Cardiac septum (tissue), 1 donor: Measurements from ENCODE around the gene DUSP22. TPM values are rescaled to one million over a fixed set of nuclear protein-coding genes. Genes with fewer than 3 reads are reported as not detected.

ENCODE experiments used
- DNase-seq: peaks from one replicate; pipeline ENCODE4 v3.0.0-alpha.2; 2020; ENCODE audit warnings: low spot score
- intact Hi-C: fragments of 100-400 bp; cut with DNase I; formaldehyde crosslinking; loops from one replicate; pipeline ENCODE4 v1.14.0; 2022
- total RNA-seq: library from RNA; stranded (reverse); fragmentation: NEBNext Ultra II Directional; extraction: Animal tissue kit (Norgen Biotek cat#: 25700); gene quantifications from one replicate; pipeline ENCODE4 v1.2.1, GENCODE V29; 2021
- donor health status: DM: no; HTN: no; CAD: no.

The DUSP22 gene
- total RNA-seq, 1 donor from 2014 or later: 49.2 TPM

DNA sequence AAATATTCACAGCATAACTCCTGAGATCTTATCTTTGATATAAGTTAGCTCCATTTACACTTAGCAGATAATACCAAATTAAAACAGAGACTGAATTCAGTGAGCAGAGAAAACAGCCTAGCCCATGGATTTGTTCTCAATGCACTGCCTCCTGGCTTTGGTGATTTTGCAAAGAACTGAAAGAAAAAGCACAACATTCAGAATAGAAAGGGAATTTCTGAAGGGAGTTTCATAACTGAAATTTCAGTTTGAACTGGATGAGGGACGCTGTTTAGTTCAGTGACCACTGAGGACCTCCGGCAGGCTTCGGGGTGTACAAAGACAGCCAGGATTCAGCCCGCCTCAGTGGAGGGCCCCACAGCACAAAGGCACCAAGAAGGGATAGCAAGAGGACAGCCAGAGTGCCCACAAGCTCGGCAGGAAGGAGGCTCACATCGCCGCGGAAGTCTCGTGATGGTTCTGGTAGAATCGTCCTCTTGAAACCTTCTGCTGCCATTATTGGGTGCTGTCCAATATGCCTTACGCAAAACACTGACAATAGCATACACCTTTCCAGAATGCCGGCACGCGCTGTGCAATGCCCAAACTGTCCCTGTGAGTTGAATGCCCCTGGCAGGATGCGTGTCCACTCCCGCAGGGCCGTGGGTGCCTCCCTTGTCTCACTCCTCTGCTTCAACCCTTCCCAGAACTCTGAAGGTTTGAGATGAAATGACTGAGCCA, 89.6 kb downstream of the DUSP22 start:
- intact Hi-C loops: no loop called here
- DNase-seq: no peak

DNA sequence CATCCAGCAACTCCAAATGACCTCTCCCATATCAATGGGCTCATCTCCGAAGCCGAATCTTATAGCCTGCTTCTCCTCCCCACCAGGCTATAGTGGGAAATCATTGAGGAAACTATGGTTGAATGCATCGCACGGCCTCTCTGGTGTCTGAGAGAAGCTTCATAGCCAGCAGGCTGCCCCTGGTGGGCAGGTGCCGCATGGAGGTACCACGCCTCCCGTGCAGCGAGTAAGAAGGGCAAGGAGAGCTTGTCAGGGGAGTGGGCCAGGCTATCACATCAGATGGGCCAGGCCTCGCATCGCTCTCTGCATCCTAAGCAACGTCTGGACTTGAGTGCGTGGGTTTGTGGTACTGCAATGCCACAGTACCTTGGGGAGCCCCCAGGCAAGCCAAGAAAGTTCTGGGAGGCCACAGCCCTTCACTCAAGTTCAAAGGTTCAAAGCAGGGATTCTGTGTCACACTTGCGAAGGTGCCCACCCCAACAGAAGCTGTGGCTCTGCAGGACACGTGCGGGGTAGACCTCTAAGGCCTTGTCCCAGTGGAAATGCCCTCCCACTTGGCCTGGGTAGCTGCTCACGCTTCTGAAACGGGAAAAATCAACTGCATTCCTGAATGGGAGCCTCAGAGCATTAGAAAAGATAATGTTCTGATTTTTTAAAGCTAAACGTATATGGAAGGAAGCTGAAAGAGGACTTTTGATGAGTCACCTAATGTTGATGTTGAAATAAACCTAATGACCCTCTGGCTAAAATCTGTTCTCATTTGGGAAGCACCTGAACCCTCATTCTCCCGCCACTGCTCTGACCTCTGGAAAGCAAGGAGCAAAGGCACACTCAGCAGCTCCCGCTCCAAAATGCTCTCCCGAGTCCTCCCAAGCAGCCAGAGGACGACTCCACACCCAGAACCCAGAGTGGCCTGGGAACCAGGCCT, 90.9 kb downstream of the DUSP22 start:
- intact Hi-C loops: no loop called here
- DNase-seq: no peak

DNA sequence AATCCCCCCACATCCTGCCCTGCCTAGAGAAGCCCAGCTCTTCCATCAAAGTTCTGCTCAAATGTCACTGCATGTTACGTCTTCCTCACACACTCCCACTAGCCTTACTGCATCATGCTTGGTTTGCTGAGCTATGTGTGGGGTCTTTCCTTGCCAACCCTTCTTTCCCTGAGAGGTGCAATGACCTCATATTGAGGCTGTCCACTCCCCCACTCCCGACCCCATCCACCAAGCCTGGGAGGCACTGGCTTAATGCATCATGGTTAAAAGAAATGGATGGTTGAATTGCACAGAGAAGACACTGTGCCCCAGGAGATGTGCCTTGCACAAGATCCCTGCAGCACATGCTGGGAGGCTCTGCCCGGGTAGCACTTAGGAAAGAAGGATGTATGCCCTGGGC, 91.6 kb downstream of the DUSP22 start:
- no peak for DNase-seq

DNA sequence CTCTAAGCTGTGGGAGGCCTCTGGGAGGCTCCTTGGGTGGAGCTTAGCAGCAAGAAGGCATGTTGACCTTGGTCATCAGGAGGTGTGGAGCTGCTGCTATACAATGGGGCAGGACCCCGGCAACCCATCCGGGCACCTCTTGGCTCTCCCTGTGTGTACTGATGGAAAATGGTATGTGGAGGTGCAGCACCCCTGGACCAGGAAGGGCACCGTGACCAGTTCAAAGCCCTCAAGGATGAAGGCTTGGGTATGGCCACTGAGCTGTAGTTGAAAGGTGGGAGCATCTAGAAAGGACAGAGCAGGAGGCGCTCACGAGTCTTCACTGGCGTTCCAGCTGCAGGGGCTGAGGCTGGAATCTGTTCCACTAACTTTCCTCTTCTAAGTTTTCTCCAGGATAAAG, 92.6 kb downstream of the DUSP22 start:
- intact Hi-C loops: no loop called here
- peak; percentile 10 for DNase-seq

More for the DNA sequence above, 91.6 kb downstream of the DUSP22 start:
- intact Hi-C loops: no loop called here

DNA sequence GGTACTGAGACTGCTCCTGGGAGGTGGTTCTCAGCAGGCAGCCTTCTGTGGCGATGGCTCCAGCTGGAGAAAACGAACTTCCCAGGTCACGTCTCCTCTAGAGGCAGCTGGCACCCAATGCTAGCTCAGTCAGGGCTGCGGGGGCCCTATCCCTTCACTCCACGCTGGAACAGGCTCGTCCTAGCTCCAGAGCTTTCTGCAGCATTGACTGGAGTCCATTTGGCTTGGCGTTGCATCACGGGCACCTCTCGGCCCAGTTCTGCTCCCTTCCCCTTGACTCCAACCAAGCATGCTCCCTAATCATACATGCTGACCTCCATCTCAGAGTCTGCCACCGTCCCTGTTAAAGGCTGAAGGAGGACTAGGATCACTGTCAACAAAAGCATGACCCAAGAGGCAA, 93.3 kb downstream of the DUSP22 start:
- DNase-seq: peak; percentile 70
- intact Hi-C loops: no loop called here

- intact Hi-C loops: no loop called here
- no peak for DNase-seq
Measured at GRCh38 chr6:386688-387266, 94.5 kb downstream of the DUSP22 start.

DNA sequence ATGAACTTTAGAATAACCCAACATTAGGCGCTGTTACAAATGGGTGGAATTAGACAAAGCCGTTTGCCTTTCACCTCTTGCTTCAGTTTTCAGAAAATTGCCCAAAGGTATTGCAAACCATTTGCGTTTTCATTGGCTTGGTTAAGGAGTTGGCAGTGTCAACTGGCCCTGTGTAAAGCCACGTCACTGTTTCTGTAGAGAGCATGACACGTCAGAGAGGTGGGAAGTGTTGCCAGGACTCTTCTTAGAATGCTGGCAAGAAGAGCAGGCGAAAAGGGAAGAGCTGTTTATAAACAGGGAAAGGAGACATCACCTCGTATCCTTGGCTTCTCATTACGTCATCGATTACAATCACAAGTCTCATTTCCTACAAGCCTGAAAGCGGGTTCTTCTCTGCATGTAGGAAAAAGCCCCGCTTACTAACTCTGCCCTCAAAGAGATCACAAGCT, 95.0 kb downstream of the DUSP22 start:
- DNase-seq: peak; percentile 54
- intact Hi-C loops: no loop called here

DNA sequence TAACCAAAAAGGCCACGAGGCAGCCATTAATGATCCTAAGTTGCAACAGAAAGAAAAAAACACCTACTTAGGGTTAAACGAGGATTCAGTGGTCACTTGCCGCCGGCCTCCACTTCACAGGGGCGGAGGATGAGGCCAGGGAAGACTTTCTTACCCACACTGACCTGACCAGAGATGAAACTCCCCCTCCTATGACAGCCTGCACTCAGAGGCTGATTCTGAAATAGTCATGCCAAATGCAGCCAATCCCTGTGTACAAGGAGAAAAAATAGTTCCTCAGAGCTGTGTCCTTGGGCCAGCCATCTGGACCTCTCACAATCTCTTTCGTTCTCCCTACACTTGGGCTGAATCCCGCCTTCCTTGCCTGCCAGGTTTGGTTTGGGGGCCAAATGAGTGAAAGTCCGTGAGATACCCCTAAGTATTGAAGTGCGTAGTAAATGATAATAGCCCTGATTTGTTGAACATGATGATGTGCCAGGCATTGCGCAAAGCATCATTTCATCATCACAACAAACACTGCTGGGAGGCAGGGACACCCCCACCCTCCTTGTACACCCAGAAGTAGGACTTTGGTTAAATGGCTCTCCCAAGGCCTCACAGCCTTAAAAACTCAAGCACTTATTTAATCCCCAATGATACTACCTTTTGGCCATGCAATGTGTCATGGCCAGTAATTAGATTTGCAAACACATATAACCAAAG, 96.1 kb downstream of the DUSP22 start:
- DNase-seq: peak; percentile 50
- intact Hi-C loops: no loop called here

GRCh38 chr6:389143-389542, 96.9 kb downstream of the DUSP22 start:
- intact Hi-C loops: no loop called here
- DNase-seq: no peak

DNA sequence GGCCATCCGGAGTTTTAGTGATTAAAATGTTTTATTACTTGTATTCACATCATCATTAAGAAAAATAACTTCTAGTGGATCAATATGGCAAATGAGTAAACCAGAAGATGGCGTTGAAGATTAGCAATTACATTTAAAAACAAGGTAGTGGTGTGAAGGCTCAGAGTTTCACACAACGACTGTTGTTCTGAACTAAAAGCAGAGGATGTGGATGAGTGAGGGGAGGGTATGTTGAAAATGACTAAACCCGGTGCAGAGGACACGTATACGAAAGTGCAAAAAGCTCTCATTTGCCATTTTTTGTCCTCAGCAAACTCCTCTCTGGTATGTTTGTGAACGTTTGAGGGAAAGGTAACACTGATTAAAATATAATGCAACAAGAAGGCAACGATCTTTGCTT, 97.3 kb downstream of the DUSP22 start:
- intact Hi-C loops: no loop called here
- peak; percentile 7 for DNase-seq

- DNase-seq: no peak
- intact Hi-C loops: no loop called here
Measured at GRCh38 chr6:390914-391558, 98.7 kb downstream of the DUSP22 start.

DNA sequence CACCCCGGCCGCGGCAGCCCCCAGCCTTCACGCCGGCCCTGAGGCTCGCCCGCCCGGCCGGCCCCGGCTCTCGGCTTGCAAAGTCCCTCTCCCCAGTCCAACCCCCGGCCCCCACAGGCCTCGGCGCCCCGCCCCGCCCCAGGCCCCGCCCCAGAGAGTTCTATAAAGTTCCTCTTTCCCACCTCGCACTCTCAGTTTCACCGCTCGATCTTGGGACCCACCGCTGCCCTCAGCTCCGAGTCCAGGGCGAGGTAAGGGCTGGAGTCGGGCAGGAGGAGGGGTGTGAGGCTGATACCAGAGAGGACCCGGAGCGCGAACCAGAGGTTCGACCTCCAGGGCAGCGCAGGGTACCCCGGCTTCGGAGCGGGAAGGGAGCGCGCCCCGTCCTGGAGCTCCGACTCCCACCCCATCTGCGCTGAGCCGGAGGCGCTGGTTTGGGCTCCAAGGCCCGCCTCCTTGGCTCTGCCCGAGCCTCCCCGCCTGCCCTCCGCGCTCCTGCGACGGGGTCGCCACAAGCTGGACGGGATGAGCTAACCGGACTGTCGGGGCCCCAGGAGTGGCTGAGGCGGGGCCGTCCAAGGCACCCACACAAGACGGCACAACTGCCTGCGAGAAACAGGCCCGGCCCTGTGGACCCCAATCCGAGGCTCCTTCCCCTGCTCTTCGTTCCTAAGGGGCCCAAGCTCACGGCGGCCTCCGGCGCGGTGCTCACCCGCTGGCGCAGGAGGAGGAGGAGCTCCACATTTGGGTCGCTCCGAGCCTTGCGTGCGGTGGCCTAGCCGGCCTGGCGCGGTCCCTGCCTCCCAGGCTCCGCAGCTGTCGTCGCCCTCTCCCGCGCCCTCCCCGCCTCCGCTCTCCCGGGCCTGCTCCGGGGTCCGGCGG, 99.5 kb downstream of the DUSP22 start, which contains the start of gene IRF4:
TSS of gene IRF4 (plus strand) at position 194 of the 882 bp plus-strand sequence. CDS start 1,401 bp downstream, outside the sequence.
- intact Hi-C loops: no loop called here
- peak; percentile 70 for DNase-seq

GRCh38 chr6:392441-393390, 100.4 kb downstream of the DUSP22 start:
- intact Hi-C loops: no loop called here
- DNase-seq: peak; percentile 72

DNA sequence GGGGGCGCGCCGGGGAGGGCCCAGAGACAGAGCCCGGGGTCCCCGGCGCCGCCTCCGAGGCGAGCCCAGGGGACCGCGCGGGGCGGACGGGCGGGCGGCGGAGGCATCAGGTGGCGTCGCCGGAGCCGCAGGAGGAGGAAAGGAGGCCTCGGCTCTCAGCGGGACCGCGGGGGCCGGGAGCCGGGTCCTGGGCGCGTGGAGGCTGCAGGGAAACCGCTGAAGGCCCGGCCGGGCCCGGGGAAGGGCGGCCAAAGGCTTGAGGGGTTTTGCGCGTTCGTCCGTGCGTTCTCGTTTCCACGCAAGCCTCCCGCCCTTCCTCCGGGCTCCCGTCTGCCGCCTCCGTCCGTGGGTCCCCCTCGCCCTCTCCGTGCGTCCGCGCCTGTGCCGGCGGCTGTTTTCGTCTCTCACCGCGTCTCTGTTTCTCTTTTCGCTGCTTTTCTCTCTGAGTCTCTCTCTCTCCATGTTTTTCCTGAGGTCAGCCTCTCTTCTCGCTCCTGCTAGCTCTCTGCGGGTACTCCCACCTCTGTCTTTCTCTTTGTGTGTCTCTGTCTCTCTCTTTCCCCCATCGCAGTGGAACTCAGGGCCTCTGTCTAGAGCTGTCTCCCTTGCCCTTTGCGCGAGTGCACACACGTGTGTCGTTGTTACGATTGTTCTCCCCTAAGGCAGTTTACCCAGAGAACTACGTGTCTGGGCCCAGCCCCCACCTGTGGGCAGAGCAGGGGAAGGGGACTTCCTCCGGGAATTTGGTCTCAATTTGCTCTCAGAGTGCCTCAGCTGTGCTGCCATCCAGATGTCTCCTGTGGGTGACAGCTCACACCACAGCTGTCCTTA, 101.3 kb downstream of the DUSP22 start:
- peak; percentile 53 for DNase-seq

DNA sequence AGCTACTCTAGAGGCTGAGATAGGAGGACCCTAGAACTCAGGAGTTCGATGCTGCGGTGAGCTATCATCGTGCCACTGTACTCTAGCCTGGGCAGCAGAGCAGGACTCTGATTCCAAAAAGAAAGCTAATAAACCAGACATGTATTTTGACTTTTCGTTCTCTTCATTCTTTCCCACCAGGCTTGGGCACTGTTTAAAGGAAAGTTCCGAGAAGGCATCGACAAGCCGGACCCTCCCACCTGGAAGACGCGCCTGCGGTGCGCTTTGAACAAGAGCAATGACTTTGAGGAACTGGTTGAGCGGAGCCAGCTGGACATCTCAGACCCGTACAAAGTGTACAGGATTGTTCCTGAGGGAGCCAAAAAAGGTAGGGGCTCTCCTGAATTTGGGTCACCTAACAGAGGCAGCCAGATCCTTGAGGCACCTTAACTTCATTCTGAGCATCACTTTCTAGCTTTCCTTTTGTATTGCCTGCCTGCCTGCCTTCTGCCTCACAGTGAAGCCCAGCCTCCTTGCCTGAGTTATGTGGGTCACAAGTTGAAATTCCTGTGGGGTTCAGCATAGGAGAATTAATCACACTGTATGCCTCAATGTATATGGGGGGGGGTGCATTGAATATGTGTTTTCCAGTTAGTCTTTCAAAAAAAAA, 102.5 kb downstream of the DUSP22 start:
- intact Hi-C loops: no loop called here
- peak; percentile 22 for DNase-seq

More for the DNA sequence above, 101.3 kb downstream of the DUSP22 start:
- intact Hi-C loops: no loop called here
